GM19463 (cell line): ENCODE results near the gene BMAL1.
"Not testable (repeated sequence)": the region's sequence is repeated elsewhere in the genome, so short reads cannot be mapped to it uniquely, and the experiment has no call there.

Experiments used
- ATAC-seq: cut with Tn5 transposase; IDR thresholded peaks from one replicate; pipeline ENCODE4 v1.9.1; 2021; ENCODE audit warnings: mild to moderate bottlenecking, moderate library complexity; ENCODE audit not compliant: unreplicated experiment

BMAL1 gene

DNA sequence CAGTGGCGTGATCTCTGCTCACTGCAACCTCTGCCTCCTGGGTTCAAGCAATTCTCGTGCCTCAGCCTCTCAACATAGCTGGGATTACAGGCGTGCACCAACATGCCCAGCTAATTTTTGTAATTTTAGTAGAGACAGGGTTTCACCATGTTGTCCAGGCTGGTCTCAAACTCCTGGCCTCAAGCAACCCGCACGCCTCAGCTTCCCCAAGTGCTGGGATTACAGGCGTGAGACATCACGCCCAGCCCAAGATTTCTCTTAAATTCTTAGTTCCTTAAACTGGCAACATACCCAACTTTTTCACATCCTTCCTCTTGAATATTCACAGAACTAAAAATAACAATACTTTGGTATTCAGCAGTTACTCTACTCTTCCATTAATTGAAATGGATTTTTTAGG lies 159.2 kb downstream of the BMAL1 start:
- not testable (repeated sequence) for ATAC-seq
